K562 (cell line): Measurements from ENCODE around the gene MPIG6B.

Source experiments
- TEAD4 ChIP-seq, 2 experiments: sonication (generic) in 1 of 2; formaldehyde crosslinking in 1 of 2; IDR thresholded peaks; 2 replicates each; pipeline versions ENCODE4 v1.6.1 to v1.8.0; 2012 to 2022; ENCODE audit warnings: borderline replicate concordance in 1 of 2, inconsistent platforms in 1 of 2, low read length in 1 of 2, mild to moderate bottlenecking in 1 of 2, missing genetic modification reagents in 1 of 2
- ZSCAN29 ChIP-seq: fragments of 450-650 bp; IDR thresholded peaks from 2 replicates; pipeline ENCODE4 v1.6.1; 2017

DNA sequence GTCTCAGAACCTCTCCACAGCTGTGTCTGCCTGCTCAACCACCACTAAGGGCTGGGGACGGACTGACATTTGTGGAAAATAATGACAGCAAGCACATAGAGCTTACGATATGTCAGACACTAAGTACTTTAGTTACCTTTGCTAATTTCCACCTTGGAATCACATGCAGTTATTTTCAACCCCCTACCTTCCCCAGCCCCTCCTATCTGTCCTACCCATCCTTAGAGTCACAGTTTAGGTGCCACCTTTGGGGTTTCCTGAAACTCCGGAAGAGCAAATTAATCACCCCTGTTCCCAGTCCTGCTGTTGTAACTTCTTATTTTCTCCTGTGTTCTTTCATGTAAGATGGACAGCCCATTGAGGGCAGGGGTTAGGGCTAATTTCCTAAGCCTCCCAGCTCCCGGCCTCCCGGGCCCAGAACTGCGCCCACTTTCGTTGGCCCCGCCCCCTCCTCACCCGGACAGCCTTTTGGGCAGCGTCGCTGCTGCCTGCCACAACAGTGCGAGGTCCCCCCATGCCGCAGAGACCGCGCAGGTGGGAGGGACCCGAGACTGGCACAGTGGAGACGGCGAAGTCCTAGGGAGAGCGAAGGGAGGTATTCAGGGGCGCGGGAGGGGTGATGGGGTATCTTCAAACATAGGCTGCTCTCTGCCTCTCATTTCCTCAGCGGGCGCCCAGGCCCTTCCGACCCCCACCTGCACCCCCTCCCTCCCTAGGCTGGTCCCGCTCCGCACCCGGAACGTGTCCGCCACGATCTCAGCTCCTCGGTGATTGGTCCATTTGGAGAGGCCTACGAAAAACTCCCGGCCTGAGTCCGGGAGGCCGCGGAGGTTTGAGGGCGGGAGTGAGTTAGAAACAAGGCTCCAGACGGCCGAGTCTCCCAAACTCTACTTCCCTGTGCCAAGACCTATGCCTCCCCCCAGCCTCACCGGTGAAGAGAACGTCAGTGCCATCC lies 4.8 kb downstream of the MPIG6B start:
- TF ChIP-seq TEAD4 (IDR thresholded peaks at IDR 0.05; ENCODE audit: low read length) = no peak
- no peak for TF ChIP-seq TEAD4 (CRISPR knock-in tag; IDR thresholded peaks at IDR 0.05; ENCODE audit: borderline replicate concordance)
- TF ChIP-seq ZSCAN29 = no peak
